HepG2 (cell line): ENCODE data around the gene OTOP2. TPM values are rescaled to one million over a fixed set of nuclear protein-coding genes. Genes with fewer than 3 reads are reported as not detected.
A peak's percentile ranks its signal among the peaks of the same experiment; 100 is the strongest.

Experiments used
- ATAC-seq: fragments of 200-7000 bp; cut with Tn5 transposase; 3 replicates; pipeline ENCODE4 v1.9.1; 2020; ENCODE audit warnings: mild to moderate bottlenecking, moderate library complexity
- BruUV-seq: library from RNA; stranded (reverse); fragments of 400-500 nt; replicated peaks from 2 replicates; lab custom pipeline; 2021; lab: Mats Ljungman, UMichigan
- CTCF ChIA-PET: fragments of 300-600 bp; formaldehyde crosslinking; extraction: SDS; loops from one replicate; lab custom pipeline; 2021; ENCODE audit warnings: low total read pairs, inconsistent platforms, low intra/inter-chr PET ratio; lab: Yijun Ruan, JAX
- POLR2A ChIA-PET: fragments of 350-600 bp; sonication (Branson Sonifier 250); formaldehyde crosslinking; loops from one replicate; lab custom pipeline; 2020; ENCODE audit warnings: antibody characterized with exemption, inconsistent platforms; lab: Yijun Ruan, JAX
- DNase-seq: peaks from one replicate; pipeline ENCODE4 v3.0.0-alpha.2; 2015; ENCODE audit warnings: low spot score
- FAIRE-seq: peaks from 3 replicates; lab custom pipeline; 2011; peaks lifted over from hg19 to GRCh38; lab: Jason Lieb, UNC
- H2AFZ ChIP-seq: one replicate; pipeline ENCODE4 v1.6.1; 2011; ENCODE audit warnings: low read length, inconsistent platforms
- H3K27ac ChIP-seq: fragments of 300-600 bp; 3 replicates; pipeline ENCODE4 v1.8.0; 2011; ENCODE audit warnings: mixed run types, mild to moderate bottlenecking, mixed read lengths, low read length, inconsistent platforms; ENCODE audit not compliant: insufficient read depth; ENCODE audit errors: extremely low read length
- H3K27me3 ChIP-seq, 2 experiments: fragments of 200-600 bp in 1 of 2; 2 replicates in 1 of 2; 3 replicates in 1 of 2; pipeline versions ENCODE4 v1.6.0 to v1.8.0; 2011; ENCODE audit warnings: low read length in 2 of 2, mild to moderate bottlenecking in 2 of 2, moderate library complexity in 2 of 2, inconsistent platforms in 1 of 2; ENCODE audit not compliant: insufficient read depth in 2 of 2, control insufficient read depth in 1 of 2
- H3K36me3 ChIP-seq, 2 experiments: fragments of 200-600 bp in 1 of 2; replicated peaks in 1 of 2; 2 replicates in 1 of 2; 3 replicates in 1 of 2; pipeline versions ENCODE4 v1.5.1 to v1.8.0; 2011; ENCODE audit warnings: low read length in 2 of 2, inconsistent platforms in 1 of 2; ENCODE audit not compliant: insufficient read depth in 2 of 2, control insufficient read depth in 1 of 2
- H3K4me1 ChIP-seq: 2 replicates; pipeline ENCODE4 v1.5.1; 2012; ENCODE audit warnings: low read length, inconsistent platforms; ENCODE audit not compliant: insufficient read depth
- H3K4me2 ChIP-seq: 2 replicates; pipeline ENCODE4 v1.6.0; 2011; ENCODE audit warnings: low read depth, low read length, inconsistent platforms
- H3K4me3 ChIP-seq, 3 experiments: fragments of 200-600 bp in 1 of 3; sonication (generic), shearing (Covaris generic) in 1 of 3; replicated peaks in 1 of 3; 2 replicates each; pipeline ENCODE4 v1.5.1; 2011 to 2016; ENCODE audit warnings: low read length in 3 of 3, inconsistent platforms in 2 of 3, low read depth in 2 of 3, mild to moderate bottlenecking in 2 of 3, control low read depth in 1 of 3, mixed read lengths in 1 of 3; ENCODE audit not compliant: insufficient read depth in 1 of 3
- H3K79me2 ChIP-seq: one replicate; pipeline ENCODE4 v1.6.1; 2011; ENCODE audit warnings: low read length, inconsistent platforms; ENCODE audit not compliant: insufficient read depth
- H3K9ac ChIP-seq: 2 replicates; pipeline ENCODE4 v1.6.0; 2011; ENCODE audit warnings: mild to moderate bottlenecking, low read depth, low read length, inconsistent platforms; ENCODE audit not compliant: insufficient read depth
- H3K9me3 ChIP-seq: 2 replicates; pipeline ENCODE4 v1.5.1; 2012; ENCODE audit warnings: mild to moderate bottlenecking, low read length
- H4K20me1 ChIP-seq: 2 replicates; pipeline ENCODE4 v1.6.0; 2011; ENCODE audit warnings: inconsistent platforms, mild to moderate bottlenecking, low read length, moderate library complexity; ENCODE audit not compliant: insufficient read depth
- ZNF768 ChIP-seq: sonication (generic); formaldehyde crosslinking; IDR thresholded peaks from 2 replicates; pipeline ENCODE4 v1.4.0; 2020; ENCODE audit warnings: missing genetic modification reagents
- WGBS: methylation state at CpG from one replicate; pipeline ENCODE4 v1.1.6; 2017; ENCODE audit warnings: low lambda C conversion rate; 5-methylcytosine and 5-hydroxymethylcytosine counted together
- in situ Hi-C: cut with HindIII; loops from 2 replicates; pipeline ENCODE4 v1.10.0; 2017; ENCODE audit warnings: low pct_unique_long_range_greater_than_20kb; ENCODE audit not compliant: extremely low pct_ligation_motif_present
- intact Hi-C: fragments of 100-400 bp; cut with micrococcal nuclease; formaldehyde crosslinking; loops from one replicate; pipeline ENCODE4 v1.10.0; 2022; ENCODE audit not compliant: unreplicated experiment
- polyA plus RNA-seq, 8 experiments: library from polyadenylated mRNA; depleted of rRNA in 3 of 8; stranded (reverse) in 7 of 8; unstranded in 1 of 8; fragments of >200 nt; fragmentation: Illumina TruSeq in 4 of 8; extraction: Trizol in 4 of 8; gene quantifications; 2 replicates each; pipeline versions ENCODE4 v1.2.1 to v1.2.3, GENCODE V29; 2011 to 2016; ENCODE audit warnings: low read depth in 4 of 8, missing spikeins in 1 of 8, mixed read lengths in 1 of 8; ENCODE audit not compliant: insufficient read depth in 1 of 8
- total RNA-seq, 5 experiments: library from RNA; depleted of rRNA; stranded (reverse); fragments of >200 nt; fragmentation: Illumina TruSeq; extraction: Trizol; gene quantifications; 2 replicates each; pipeline ENCODE4 v1.2.3, GENCODE V29; 2016; ENCODE audit warnings: low read depth in 1 of 5
- TF ChIP-seq, protein P1 (sequence below): sonication (generic); formaldehyde crosslinking; IDR thresholded peaks from 2 replicates; pipeline ENCODE4 v1.4.0; 2020; ENCODE audit warnings: missing genetic modification reagents

Gene OTOP2
- total and polyA plus RNA-seq, 2 of the 13 experiments (the other 11 are each of a cell fraction or from before 2014, with no cell fraction given) = not detected

- Histone ChIP-seq H3K4me2 (no peak overlapping the region), H3K79me2 (no peaks in the 10 kb centered on the region), H3K4me3 (no peak overlapping the region), H2AFZ (no peak overlapping the region), H3K27ac (no peak overlapping the region), H3K9me3 (no peaks in the 10 kb centered on the region), H3K9ac (no peak overlapping the region), H4K20me1 (no peaks in the 10 kb centered on the region), H3K27me3 (peaks cover 24 to 79% of the 10 kb centered on the region in 2 experiments), H3K4me1 (no peaks in the 10 kb centered on the region), H3K36me3 (no peaks in the 10 kb centered on the region)
- intact Hi-C loops = no loop called here
- CTCF ChIA-PET = no interaction called here
- BruUV-seq = no TSS peak
- POLR2A ChIA-PET = no interaction called here
- WGBS = 30% methylated on average over 13 of the region's 21 CpGs
- in situ Hi-C loops = no loop called here
- DNase-seq (no peak), ATAC-seq (no peak), FAIRE-seq (no peak)
- peak; percentile 93 for TF ChIP-seq ZNF768 (CRISPR knock-in tag)
- TF ChIP-seq, protein P1, sequence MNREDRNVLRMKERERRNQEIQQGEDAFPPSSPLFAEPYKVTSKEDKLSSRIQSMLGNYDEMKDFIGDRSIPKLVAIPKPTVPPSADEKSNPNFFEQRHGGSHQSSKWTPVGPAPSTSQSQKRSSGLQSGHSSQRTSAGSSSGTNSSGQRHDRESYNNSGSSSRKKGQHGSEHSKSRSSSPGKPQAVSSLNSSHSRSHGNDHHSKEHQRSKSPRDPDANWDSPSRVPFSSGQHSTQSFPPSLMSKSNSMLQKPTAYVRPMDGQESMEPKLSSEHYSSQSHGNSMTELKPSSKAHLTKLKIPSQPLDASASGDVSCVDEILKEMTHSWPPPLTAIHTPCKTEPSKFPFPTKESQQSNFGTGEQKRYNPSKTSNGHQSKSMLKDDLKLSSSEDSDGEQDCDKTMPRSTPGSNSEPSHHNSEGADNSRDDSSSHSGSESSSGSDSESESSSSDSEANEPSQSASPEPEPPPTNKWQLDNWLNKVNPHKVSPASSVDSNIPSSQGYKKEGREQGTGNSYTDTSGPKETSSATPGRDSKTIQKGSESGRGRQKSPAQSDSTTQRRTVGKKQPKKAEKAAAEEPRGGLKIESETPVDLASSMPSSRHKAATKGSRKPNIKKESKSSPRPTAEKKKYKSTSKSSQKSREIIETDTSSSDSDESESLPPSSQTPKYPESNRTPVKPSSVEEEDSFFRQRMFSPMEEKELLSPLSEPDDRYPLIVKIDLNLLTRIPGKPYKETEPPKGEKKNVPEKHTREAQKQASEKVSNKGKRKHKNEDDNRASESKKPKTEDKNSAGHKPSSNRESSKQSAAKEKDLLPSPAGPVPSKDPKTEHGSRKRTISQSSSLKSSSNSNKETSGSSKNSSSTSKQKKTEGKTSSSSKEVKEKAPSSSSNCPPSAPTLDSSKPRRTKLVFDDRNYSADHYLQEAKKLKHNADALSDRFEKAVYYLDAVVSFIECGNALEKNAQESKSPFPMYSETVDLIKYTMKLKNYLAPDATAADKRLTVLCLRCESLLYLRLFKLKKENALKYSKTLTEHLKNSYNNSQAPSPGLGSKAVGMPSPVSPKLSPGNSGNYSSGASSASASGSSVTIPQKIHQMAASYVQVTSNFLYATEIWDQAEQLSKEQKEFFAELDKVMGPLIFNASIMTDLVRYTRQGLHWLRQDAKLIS (CRISPR knock-in tag) = no peak
Observed at GRCh38 chr17:74941128-74941725, 17.2 kb downstream of the OTOP2 start.
